Endodermal cell (in vitro differentiated cells): ENCODE data around the gene STUB1. TPM values are rescaled to one million over a fixed set of nuclear protein-coding genes. Genes with fewer than 3 reads are reported as not detected.
"Not testable (repeated sequence)": the region's sequence is repeated elsewhere in the genome, so short reads cannot be mapped to it uniquely, and the experiment has no call there.

Source experiments
- DNase-seq: peaks from one replicate; pipeline ENCODE4 v3.0.0-alpha.2; 2017
- H3K27ac ChIP-seq: 2 replicates; pipeline ENCODE4 v1.5.1; 2013; ENCODE audit warnings: mild to moderate bottlenecking, low read depth, low read length, moderate library complexity
- H3K27me3 ChIP-seq: 2 replicates; pipeline ENCODE4 v1.6.1; 2013; ENCODE audit warnings: mild to moderate bottlenecking, low read length, moderate library complexity; ENCODE audit not compliant: insufficient read depth, control insufficient read depth, poor library complexity, severe bottlenecking
- H3K36me3 ChIP-seq: 2 replicates; pipeline ENCODE4 v1.7.0; 2013; ENCODE audit warnings: mild to moderate bottlenecking, low read length, moderate library complexity; ENCODE audit not compliant: control insufficient read depth, insufficient read depth
- H3K4me1 ChIP-seq: one replicate; pipeline ENCODE4 v1.7.0; 2013; ENCODE audit warnings: low read length; ENCODE audit not compliant: control insufficient read depth, insufficient read depth
- H3K4me3 ChIP-seq: 2 replicates; pipeline ENCODE4 v1.5.1; 2013; ENCODE audit warnings: mild to moderate bottlenecking, low read length, moderate library complexity
- H3K9ac ChIP-seq: 2 replicates; pipeline ENCODE4 v1.6.1; 2013; ENCODE audit warnings: mild to moderate bottlenecking, low read length, moderate library complexity; ENCODE audit not compliant: poor library complexity, severe bottlenecking; ENCODE audit errors: extremely low read depth
- H3K9me3 ChIP-seq: 2 replicates; pipeline ENCODE4 v1.6.1; 2013; ENCODE audit warnings: mild to moderate bottlenecking, low read length, moderate library complexity; ENCODE audit not compliant: control insufficient read depth
- H3K27ac Mint-ChIP-seq: 2 replicates; pipeline ENCODE4 v1.8.0; 2020; ENCODE audit warnings: mixed read lengths
- H3K27me3 Mint-ChIP-seq: 2 replicates; pipeline ENCODE4 v1.8.0; 2021; ENCODE audit warnings: mild to moderate bottlenecking, mixed read lengths; ENCODE audit not compliant: insufficient read depth
- H3K36me3 Mint-ChIP-seq: 2 replicates; pipeline ENCODE4 v1.8.0; 2020; ENCODE audit warnings: low read depth, mixed read lengths
- H3K4me1 Mint-ChIP-seq: 2 replicates; pipeline ENCODE4 v1.8.0; 2020; ENCODE audit warnings: mixed read lengths
- H3K4me3 Mint-ChIP-seq: 2 replicates; pipeline ENCODE4 v1.8.0; 2020; ENCODE audit warnings: mild to moderate bottlenecking, moderate library complexity, mixed read lengths
- H3K9me3 Mint-ChIP-seq: 2 replicates; pipeline ENCODE4 v1.8.0; 2020; ENCODE audit warnings: mild to moderate bottlenecking, mixed read lengths
- CTCF ChIP-seq: fragments of 200-600 bp; sonication (generic); conservative IDR thresholded peaks from 2 replicates; pipeline ENCODE4 v1.5.0; 2021; ENCODE audit warnings: antibody characterized with exemption, mild to moderate bottlenecking
- WGBS, 2 experiments: methylation state at CpG; one replicate each; pipeline versions ENCODE4 v1.1.5 to v1.1.7; 2013; ENCODE audit warnings: missing lambda C conversion rate in 2 of 2, mixed read lengths in 1 of 2; ENCODE audit not compliant: insufficient coverage in 1 of 2, insufficient read length in 1 of 2; 5-methylcytosine and 5-hydroxymethylcytosine counted together
- total RNA-seq, 2 donors: library from RNA; stranded (reverse); fragmentation: NEBNext Ultra II Directional in 1 of 2; extraction: Animal tissue kit (Norgen Biotek cat#: 25700) in 1 of 2; gene quantifications; 2 replicates in 1 of 2; 3 replicates in 1 of 2; pipeline ENCODE4 v1.2.1, GENCODE V29; 2021

The STUB1 gene
- total RNA-seq, 2 donors from 2014 or later, result 105 to 124 TPM

- H3K36me3 Mint-ChIP-seq, result peaks cover 21% of the 10 kb centered on the region
- H3K4me3 Mint-ChIP-seq, result no peak overlapping the region
- H3K27ac ChIP-seq, result no peak overlapping the region
- DNase-seq, result no peak
- peaks cover 21% of the 10 kb centered on the region for H3K36me3 ChIP-seq
- H3K27ac Mint-ChIP-seq, result no peak overlapping the region
- peaks cover 6% of the 10 kb centered on the region for H3K4me1 Mint-ChIP-seq
- WGBS, 2 experiments, result 91 to 97% methylated on average over 19 of the region's 19 CpGs
- peaks cover 9% of the 10 kb centered on the region for H3K4me1 ChIP-seq
- no peaks in the 10 kb centered on the region for H3K9me3 Mint-ChIP-seq
- H3K4me3 ChIP-seq, result no peak overlapping the region
- H3K9me3 ChIP-seq, result no peaks in the 10 kb centered on the region
- H3K27me3 ChIP-seq, result peaks cover 19% of the 10 kb centered on the region
- no peak for TF ChIP-seq CTCF
- H3K27me3 Mint-ChIP-seq, result peaks cover 20% of the 10 kb centered on the region
- no peak overlapping the region for H3K9ac ChIP-seq
Observed at GRCh38 chr16:687499-687898, 7.3 kb downstream of the STUB1 start.

GRCh38 chr16:689175-689897, 9.1 kb downstream of the STUB1 start:
- 90 to 91% methylated on average over 20 to 26 of the region's 26 CpGs for WGBS, 2 experiments
- H3K4me3 Mint-ChIP-seq, result peak overlapping the region; percentile 80
- Histone ChIP-seq H3K4me1 (peaks cover 5% of the 10 kb centered on the region), H3K9me3 (no peaks in the 10 kb centered on the region), H3K27me3 (peaks cover 38% of the 10 kb centered on the region), H3K27ac (peak overlapping the region; percentile 4), H3K36me3 (peaks cover 11% of the 10 kb centered on the region), H3K4me3 (peak overlapping the region; percentile 94), H3K9ac (peak overlapping the region; percentile 60)
- no peak for TF ChIP-seq CTCF
- peak overlapping the region; percentile 55 for H3K27ac Mint-ChIP-seq
- peaks cover 36% of the 10 kb centered on the region for H3K27me3 Mint-ChIP-seq
- H3K36me3 Mint-ChIP-seq, result peaks cover 17% of the 10 kb centered on the region
- DNase-seq, result no peak
- H3K9me3 Mint-ChIP-seq, result no peaks in the 10 kb centered on the region
- H3K4me1 Mint-ChIP-seq, result no peaks in the 10 kb centered on the region

GRCh38 chr16:691242-691641, 11.0 kb downstream of the STUB1 start:
- H3K4me3 ChIP-seq, H3K36me3 Mint-ChIP-seq, H3K27ac ChIP-seq, DNase-seq, H3K4me1 ChIP-seq, H3K9me3 Mint-ChIP-seq, H3K4me1 Mint-ChIP-seq, H3K27ac Mint-ChIP-seq, H3K9me3 ChIP-seq, H3K9ac ChIP-seq, H3K36me3 ChIP-seq: not testable (repeated sequence)
- Mint-ChIP-seq H3K27me3 (peaks cover 54% of the 10 kb centered on the region), H3K4me3 (peak overlapping the region; percentile 80)
- 91% methylated on average over 8 to 16 of the region's 16 CpGs for WGBS, 2 experiments
- H3K27me3 ChIP-seq, result peaks cover 56% of the 10 kb centered on the region
